ENCODE results near the gene INTS11. TPM values are rescaled to one million over a fixed set of nuclear protein-coding genes. Genes with fewer than 3 reads are reported as not detected.

Gene INTS11
- total RNA-seq, 1 experiment from 2014 or later = 161 TPM

- CTCF ChIA-PET = no interaction called here
- peaks cover 71% of the 10 kb centered on the region for H3K79me2 ChIP-seq (ENCODE audit: insufficient read depth, low read length)
Observed at GRCh38 chr1:1267488-1268283, 56.8 kb downstream of the INTS11 start.

More at GRCh38 chr1:1267488-1268283, 56.8 kb downstream of the INTS11 start:
- Histone ChIP-seq H3K36me3 (ENCODE audit: control insufficient read depth in 1 of 2, insufficient read depth in 2 of 2, low read length in 2 of 2) (peaks cover 10 to 22% of the 10 kb centered on the region in 2 experiments; a peak in 3 of 4 replicates), H3K9ac (ENCODE audit: low read length) (no peak overlapping the region), H3K4me3 (replicated peaks in 1 of 2; ENCODE audit: low read depth in 1 of 2, low read length in 2 of 2) (no peak overlapping the region), H4K20me1 (ENCODE audit: insufficient read depth) (no peaks in the 10 kb centered on the region), H3K9me2 (ENCODE audit: insufficient read depth) (no peaks in the 10 kb centered on the region), H3K9me3 (ENCODE audit: control insufficient read depth in 1 of 2, insufficient read depth in 1 of 2, low read depth in 1 of 2, low read length in 2 of 2) (no peaks in the 10 kb centered on the region), H2AFZ (ENCODE audit: low read depth, low read length, poor library complexity, severe bottlenecking) (no peak overlapping the region), H3K27me3 (ENCODE audit: insufficient read depth, low read length) (no peaks in the 10 kb centered on the region), H3K4me1 (ENCODE audit: control insufficient read depth in 1 of 2, insufficient read depth in 2 of 2, low read length in 2 of 2) (peaks cover 10 to 27% of the 10 kb centered on the region in 2 experiments; a peak in 3 of 4 replicates), H3K27ac (ENCODE audit: low read depth, low read length) (no peak overlapping the region), H3K4me2 (ENCODE audit: low read length) (no peak overlapping the region)
- no TSS peak for BruUV-seq (replicated peaks)
- no peak for ATAC-seq
- DNase-seq (ENCODE audit: low read depth, low spot score) = no peak
- ChIA-PET POLR2A (no interaction called here), RAD21 (ENCODE audit: low non-redundant PET in 1 of 2, low total read pairs in 2 of 2, uncharacterized antibody in 2 of 2, unreplicated experiment in 2 of 2) (no interaction called here)
- no peak for TF ChIP-seq JUND (IDR thresholded peaks at IDR 0.05)
- no peak for TF ChIP-seq ZFX (IDR thresholded peaks at IDR 0.05)
- TF ChIP-seq POLR2A (IDR thresholded peaks at IDR 0.05; ENCODE audit: borderline replicate concordance, extremely low read depth, insufficient read depth, insufficient read length) = no peak
- TF ChIP-seq EGR1 (IDR thresholded peaks at IDR 0.05; ENCODE audit: low read depth) = no peak
- TF ChIP-seq RAD21 (IDR thresholded peaks at IDR 0.05; ENCODE audit: low read depth) = no peak
- TF ChIP-seq, protein P1, sequence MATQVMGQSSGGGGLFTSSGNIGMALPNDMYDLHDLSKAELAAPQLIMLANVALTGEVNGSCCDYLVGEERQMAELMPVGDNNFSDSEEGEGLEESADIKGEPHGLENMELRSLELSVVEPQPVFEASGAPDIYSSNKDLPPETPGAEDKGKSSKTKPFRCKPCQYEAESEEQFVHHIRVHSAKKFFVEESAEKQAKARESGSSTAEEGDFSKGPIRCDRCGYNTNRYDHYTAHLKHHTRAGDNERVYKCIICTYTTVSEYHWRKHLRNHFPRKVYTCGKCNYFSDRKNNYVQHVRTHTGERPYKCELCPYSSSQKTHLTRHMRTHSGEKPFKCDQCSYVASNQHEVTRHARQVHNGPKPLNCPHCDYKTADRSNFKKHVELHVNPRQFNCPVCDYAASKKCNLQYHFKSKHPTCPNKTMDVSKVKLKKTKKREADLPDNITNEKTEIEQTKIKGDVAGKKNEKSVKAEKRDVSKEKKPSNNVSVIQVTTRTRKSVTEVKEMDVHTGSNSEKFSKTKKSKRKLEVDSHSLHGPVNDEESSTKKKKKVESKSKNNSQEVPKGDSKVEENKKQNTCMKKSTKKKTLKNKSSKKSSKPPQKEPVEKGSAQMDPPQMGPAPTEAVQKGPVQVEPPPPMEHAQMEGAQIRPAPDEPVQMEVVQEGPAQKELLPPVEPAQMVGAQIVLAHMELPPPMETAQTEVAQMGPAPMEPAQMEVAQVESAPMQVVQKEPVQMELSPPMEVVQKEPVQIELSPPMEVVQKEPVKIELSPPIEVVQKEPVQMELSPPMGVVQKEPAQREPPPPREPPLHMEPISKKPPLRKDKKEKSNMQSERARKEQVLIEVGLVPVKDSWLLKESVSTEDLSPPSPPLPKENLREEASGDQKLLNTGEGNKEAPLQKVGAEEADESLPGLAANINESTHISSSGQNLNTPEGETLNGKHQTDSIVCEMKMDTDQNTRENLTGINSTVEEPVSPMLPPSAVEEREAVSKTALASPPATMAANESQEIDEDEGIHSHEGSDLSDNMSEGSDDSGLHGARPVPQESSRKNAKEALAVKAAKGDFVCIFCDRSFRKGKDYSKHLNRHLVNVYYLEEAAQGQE (IDR thresholded peaks at IDR 0.05; ENCODE audit: low read depth) = no peak
- TF ChIP-seq, protein P2, sequence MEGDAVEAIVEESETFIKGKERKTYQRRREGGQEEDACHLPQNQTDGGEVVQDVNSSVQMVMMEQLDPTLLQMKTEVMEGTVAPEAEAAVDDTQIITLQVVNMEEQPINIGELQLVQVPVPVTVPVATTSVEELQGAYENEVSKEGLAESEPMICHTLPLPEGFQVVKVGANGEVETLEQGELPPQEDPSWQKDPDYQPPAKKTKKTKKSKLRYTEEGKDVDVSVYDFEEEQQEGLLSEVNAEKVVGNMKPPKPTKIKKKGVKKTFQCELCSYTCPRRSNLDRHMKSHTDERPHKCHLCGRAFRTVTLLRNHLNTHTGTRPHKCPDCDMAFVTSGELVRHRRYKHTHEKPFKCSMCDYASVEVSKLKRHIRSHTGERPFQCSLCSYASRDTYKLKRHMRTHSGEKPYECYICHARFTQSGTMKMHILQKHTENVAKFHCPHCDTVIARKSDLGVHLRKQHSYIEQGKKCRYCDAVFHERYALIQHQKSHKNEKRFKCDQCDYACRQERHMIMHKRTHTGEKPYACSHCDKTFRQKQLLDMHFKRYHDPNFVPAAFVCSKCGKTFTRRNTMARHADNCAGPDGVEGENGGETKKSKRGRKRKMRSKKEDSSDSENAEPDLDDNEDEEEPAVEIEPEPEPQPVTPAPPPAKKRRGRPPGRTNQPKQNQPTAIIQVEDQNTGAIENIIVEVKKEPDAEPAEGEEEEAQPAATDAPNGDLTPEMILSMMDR (IDR thresholded peaks at IDR 0.05 in 2 of 3, conservative IDR thresholded peaks at IDR 0.05 in 1 of 3; ENCODE audit: borderline replicate concordance in 1 of 3, insufficient read depth in 1 of 3, low read depth in 2 of 3, low read length in 2 of 3) = no peak
- TF ChIP-seq SRF (IDR thresholded peaks at IDR 0.05; ENCODE audit: low read depth) = no peak
- no peak for TF ChIP-seq POLR2AphosphoS5 (IDR thresholded peaks at IDR 0.05; ENCODE audit: low read depth, low read length)
- no peak for TF ChIP-seq ZNF274 (IDR thresholded peaks at IDR 0.05; ENCODE audit: low read depth, low read length)
- no peak for TF ChIP-seq EZH2phosphoT487 (IDR thresholded peaks at IDR 0.05; ENCODE audit: borderline replicate concordance)
- no peak for TF ChIP-seq EZH2 (IDR thresholded peaks at IDR 0.05)
- TF ChIP-seq SP1 (IDR thresholded peaks at IDR 0.05; ENCODE audit: low read depth) = no peak
- no peak for TF ChIP-seq FOSL1 (IDR thresholded peaks at IDR 0.05; ENCODE audit: low read depth)
- TF ChIP-seq ATF3 (IDR thresholded peaks at IDR 0.05) = no peak
- no peak for TF ChIP-seq CBX3 (IDR thresholded peaks at IDR 0.05; ENCODE audit: low read depth)
- no peak for TF ChIP-seq CEBPB (IDR thresholded peaks at IDR 0.05; ENCODE audit: low read depth)
- no peak for TF ChIP-seq ELF1 (IDR thresholded peaks at IDR 0.05; ENCODE audit: borderline replicate concordance, low read depth)
- intact Hi-C loops (cut with micrococcal nuclease) = no loop called here

Measured in HCT116 (cell line).